ENCODE data around the gene GJB6. TPM values are rescaled to one million over a fixed set of nuclear protein-coding genes. Genes with fewer than 3 reads are reported as not detected.

Gene GJB6
- total RNA-seq, 4 donors from 2014 or later = 1.6 to 21.5 (median 2.8) TPM; not detected in 1

DNA sequence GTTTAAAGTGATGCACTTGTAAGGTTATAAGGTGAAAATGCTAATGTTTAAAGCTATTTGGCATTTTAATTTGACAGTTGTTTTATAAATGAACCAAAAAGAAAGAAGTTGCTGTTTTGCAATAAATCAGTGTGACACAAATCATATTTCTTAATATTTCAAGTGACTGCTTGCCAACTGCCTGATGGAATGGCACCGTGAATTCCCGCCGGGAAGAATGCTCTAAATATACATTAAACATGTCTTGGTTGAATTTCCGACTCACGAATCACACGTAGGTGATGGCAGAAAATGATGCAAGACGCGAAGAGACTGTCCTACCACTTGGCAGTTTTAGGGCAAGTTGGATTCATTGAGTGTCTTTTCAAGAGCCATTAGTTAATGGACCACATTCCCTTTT is 36.3 kb downstream of the GJB6 start:
- TF ChIP-seq POLR2AphosphoS5 (IDR thresholded peaks at IDR 0.05) (no peak), EP300 (IDR thresholded peaks at IDR 0.05) (no peak), POLR2A (IDR thresholded peaks at IDR 0.05) (no peak)
- TF ChIP-seq, protein P1, sequence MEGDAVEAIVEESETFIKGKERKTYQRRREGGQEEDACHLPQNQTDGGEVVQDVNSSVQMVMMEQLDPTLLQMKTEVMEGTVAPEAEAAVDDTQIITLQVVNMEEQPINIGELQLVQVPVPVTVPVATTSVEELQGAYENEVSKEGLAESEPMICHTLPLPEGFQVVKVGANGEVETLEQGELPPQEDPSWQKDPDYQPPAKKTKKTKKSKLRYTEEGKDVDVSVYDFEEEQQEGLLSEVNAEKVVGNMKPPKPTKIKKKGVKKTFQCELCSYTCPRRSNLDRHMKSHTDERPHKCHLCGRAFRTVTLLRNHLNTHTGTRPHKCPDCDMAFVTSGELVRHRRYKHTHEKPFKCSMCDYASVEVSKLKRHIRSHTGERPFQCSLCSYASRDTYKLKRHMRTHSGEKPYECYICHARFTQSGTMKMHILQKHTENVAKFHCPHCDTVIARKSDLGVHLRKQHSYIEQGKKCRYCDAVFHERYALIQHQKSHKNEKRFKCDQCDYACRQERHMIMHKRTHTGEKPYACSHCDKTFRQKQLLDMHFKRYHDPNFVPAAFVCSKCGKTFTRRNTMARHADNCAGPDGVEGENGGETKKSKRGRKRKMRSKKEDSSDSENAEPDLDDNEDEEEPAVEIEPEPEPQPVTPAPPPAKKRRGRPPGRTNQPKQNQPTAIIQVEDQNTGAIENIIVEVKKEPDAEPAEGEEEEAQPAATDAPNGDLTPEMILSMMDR (IDR thresholded peaks at IDR 0.05) = no peak
- H3K27ac ChIP-seq = no peak overlapping the region
- 68 to 74% methylated on average over 8 of the region's 8 CpGs for WGBS, 2 donors (ENCODE audit: low coverage in 1 of 2)

DNA sequence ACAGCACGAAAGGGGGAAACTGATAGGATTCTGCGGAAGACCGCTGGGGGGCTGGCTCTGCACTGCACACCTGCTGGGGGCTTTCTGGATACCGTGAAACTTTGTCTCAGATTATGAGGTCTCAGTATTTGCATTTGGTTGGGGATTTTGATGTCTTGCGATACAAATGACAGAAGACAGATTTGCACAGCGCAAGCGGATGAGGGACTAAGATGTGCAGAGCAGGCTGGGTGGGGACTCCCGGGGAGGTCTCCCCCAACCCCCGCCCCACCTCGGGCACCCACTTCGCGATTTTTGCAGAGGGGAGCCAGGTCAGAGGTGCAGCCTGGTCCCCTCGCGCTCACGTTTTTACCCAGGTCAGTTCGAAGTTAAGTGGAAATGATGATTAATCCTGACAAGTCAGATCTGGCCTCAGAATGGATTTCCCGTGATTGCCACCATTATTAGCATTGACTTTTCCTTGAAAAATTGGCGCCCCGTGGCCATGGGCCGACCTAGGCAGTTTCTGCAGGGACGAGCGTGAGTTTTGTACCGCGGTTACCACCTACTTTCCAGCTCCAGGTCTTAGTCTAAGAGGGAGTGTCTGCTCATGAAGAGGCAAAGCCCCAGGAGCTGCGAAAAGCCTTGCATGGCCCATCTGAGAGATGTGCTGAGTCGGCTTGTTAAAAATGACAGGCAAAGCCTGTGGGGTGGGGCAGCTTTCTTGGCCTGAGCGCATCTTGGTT is 38.0 kb downstream of the GJB6 start:
- peaks cover 76% of the 10 kb centered on the region for H3K27me3 ChIP-seq
- no peak for TF ChIP-seq POLR2AphosphoS5 (IDR thresholded peaks at IDR 0.05)
- TF ChIP-seq EP300 (IDR thresholded peaks at IDR 0.05) = no peak
- TF ChIP-seq POLR2A (IDR thresholded peaks at IDR 0.05) = no peak
- TF ChIP-seq, protein P1 (IDR thresholded peaks at IDR 0.05) = no peak
- peaks cover 0 to 34% (median 13%) of the 10 kb centered on the region in 3 donors for H3K4me1 ChIP-seq
- H3K9me3 ChIP-seq = no peaks in the 10 kb centered on the region
- 6 to 16% methylated on average over 4 to 11 of the region's 27 CpGs for WGBS, 2 donors (ENCODE audit: low coverage in 1 of 2)
- no peak overlapping the region for H3K27ac ChIP-seq
- no peak for ATAC-seq
- H3K4me3 ChIP-seq = peak overlapping the region in 1 of 2 donors; percentile 64
- no peaks in the 10 kb centered on the region for H3K36me3 ChIP-seq

More for the DNA sequence above, 36.3 kb downstream of the GJB6 start:
- peaks cover 64% of the 10 kb centered on the region for H3K27me3 ChIP-seq
- no peak overlapping the region for H3K4me3 ChIP-seq
- no peak for ATAC-seq
- H3K4me1 ChIP-seq = peaks cover 0 to 34% (median 13%) of the 10 kb centered on the region in 3 donors
- H3K36me3 ChIP-seq = no peaks in the 10 kb centered on the region
- H3K9me3 ChIP-seq = peaks cover 0 to 6% (median 0%) of the 10 kb centered on the region in 3 donors

DNA sequence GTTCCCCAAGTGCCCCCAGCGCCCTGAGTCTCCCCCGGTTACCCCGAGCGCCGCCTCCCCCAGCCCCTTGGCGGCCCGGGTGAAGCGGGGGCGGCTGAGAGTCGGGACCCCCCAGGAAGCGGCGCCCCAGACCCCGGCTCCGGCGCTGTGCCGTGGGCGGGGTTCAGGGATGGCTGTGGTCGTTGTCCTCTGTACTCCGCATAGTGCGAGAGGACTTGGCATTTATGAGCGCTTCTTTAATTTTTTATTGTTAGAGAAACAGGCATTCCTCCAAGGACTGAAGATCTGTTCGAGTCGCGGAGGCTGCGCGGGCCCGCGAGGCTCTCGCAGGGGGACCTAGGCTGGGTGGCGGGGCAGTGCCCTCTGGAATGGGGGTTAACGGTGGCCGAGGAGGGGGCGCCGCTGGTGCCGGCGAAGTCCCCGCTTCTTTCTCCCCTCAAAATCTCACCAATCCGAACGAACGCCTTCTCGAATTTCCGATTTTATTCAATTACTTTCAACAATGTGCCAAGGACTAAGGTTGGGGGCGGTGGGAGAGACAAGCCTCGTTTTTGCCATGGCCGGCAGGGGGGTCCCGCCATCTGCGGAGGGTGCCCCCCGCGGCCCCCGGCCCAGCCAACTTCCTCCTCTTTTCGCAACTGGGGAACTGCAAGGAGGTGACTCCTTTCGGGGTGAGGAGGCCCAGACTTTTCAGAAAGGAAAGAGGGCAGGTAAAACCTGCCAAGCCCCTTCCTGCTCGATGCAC is 38.8 kb downstream of the GJB6 start:
- Histone ChIP-seq H3K9me3 (no peaks in the 10 kb centered on the region), H3K4me3 (peak overlapping the region; percentile 10 to 64), H3K27ac (no peak overlapping the region), H3K36me3 (no peaks in the 10 kb centered on the region), H3K4me1 (peaks cover 0 to 34% (median 13%) of the 10 kb centered on the region in 3 donors), H3K27me3 (peaks cover 76% of the 10 kb centered on the region)
- TF ChIP-seq POLR2AphosphoS5 (IDR thresholded peaks at IDR 0.05) = no peak
- no peak for TF ChIP-seq EP300 (IDR thresholded peaks at IDR 0.05)
- no peak for TF ChIP-seq POLR2A (IDR thresholded peaks at IDR 0.05)
- TF ChIP-seq, protein P1 (IDR thresholded peaks at IDR 0.05) = no peak
- 0% methylated on average over 1 to 4 of the region's 53 CpGs for whole genome bisulfite sequencing, 2 donors (ENCODE audit: low coverage in 1 of 2)
- ATAC-seq = no peak

DNA sequence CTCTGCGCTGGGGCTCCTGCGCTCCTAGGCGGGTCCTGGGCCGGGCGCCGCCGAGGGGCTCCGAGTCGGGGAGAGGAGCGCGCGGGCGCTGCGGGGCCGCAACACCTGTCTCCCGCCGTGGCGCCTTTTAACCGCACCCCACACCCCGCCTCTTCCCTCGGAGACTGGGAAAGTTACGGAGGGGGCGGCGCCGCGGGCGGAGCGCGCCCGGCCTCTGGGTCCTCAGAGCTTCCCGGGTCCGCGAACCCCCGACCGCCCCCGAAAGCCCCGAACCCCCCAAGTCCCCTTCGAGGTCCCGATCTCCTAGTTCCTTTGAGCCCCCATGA is 39.3 kb downstream of the GJB6 start, which contains the start of gene GJB2:
Gene GJB2 (minus strand): TSS at position 103 of the 326 bp plus-strand sequence. CDS start 3,357 bp downstream, outside the sequence.
- no peak for ATAC-seq
- Histone ChIP-seq H3K4me3 (peak within 1 kb of the TSS; percentile 10 to 64), H3K27ac (peak within 1 kb of the TSS in 1 of 4 donors; percentile 38), H3K27me3 (peaks cover 76% of the 10 kb centered on the region), H3K4me1 (peaks cover 0 to 34% (median 13%) of the 10 kb centered on the region in 3 donors), H3K36me3 (no peaks in the 10 kb centered on the region), H3K9me3 (no peaks in the 10 kb centered on the region)
- no CpG with 5 or more reads among the region's 39 CpGs for WGBS, 2 donors (ENCODE audit: low coverage in 1 of 2)
- TF ChIP-seq EP300 (IDR thresholded peaks at IDR 0.05) (no peak), POLR2AphosphoS5 (IDR thresholded peaks at IDR 0.05) (no peak), POLR2A (IDR thresholded peaks at IDR 0.05) (no peak)
- TF ChIP-seq, protein P1 (IDR thresholded peaks at IDR 0.05) = no peak

Data from gastroesophageal sphincter (tissue), 4 donors.